Epithelial cell of proximal tubule (primary cell): Measurements from ENCODE around the gene DNPEP. TPM values are rescaled to one million over a fixed set of nuclear protein-coding genes. Genes with fewer than 3 reads are reported as not detected.

Source experiments
- DNase-seq: peaks from one replicate; pipeline ENCODE4 v3.0.0-alpha.2; 2011; ENCODE audit warnings: low read depth
- H3K4me3 ChIP-seq: 2 replicates; pipeline ENCODE4 v1.5.1; 2011; ENCODE audit warnings: low read depth, mild to moderate bottlenecking, low read length
- CTCF ChIP-seq: conservative IDR thresholded peaks from 2 replicates; pipeline ENCODE4 v1.5.1; 2012; ENCODE audit warnings: low read depth, mild to moderate bottlenecking, low read length
- total RNA-seq: library from RNA; depleted of rRNA; stranded (reverse); fragments of >200 nt; gene quantifications from 2 replicates; pipeline ENCODE4 v1.2.3, GENCODE V29; 2015

DNPEP gene
- total RNA-seq, 1 donor from 2014 or later, result 40.0 TPM

DNA sequence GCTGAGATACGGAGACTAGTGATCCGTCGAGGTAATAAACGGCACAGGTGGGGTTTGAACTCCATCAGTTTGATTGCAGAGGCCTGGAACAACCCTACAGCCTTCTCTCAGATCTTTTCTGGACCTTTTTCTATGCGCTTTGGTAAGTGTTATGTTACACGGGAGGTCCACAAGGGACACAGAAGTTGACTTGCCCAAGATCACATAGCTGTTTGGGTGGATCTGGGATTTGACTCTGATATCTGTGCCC lies 1.1 kb upstream of the DNPEP start:
- no peak for DNase-seq
- peak overlapping the region; percentile 51 for H3K4me3 ChIP-seq
- no peak for TF ChIP-seq CTCF

GRCh38 chr2:219388121-219388906 lies 602 bp upstream of the DNPEP start:
- no peak for DNase-seq
- peak; percentile 47 for TF ChIP-seq CTCF

DNA sequence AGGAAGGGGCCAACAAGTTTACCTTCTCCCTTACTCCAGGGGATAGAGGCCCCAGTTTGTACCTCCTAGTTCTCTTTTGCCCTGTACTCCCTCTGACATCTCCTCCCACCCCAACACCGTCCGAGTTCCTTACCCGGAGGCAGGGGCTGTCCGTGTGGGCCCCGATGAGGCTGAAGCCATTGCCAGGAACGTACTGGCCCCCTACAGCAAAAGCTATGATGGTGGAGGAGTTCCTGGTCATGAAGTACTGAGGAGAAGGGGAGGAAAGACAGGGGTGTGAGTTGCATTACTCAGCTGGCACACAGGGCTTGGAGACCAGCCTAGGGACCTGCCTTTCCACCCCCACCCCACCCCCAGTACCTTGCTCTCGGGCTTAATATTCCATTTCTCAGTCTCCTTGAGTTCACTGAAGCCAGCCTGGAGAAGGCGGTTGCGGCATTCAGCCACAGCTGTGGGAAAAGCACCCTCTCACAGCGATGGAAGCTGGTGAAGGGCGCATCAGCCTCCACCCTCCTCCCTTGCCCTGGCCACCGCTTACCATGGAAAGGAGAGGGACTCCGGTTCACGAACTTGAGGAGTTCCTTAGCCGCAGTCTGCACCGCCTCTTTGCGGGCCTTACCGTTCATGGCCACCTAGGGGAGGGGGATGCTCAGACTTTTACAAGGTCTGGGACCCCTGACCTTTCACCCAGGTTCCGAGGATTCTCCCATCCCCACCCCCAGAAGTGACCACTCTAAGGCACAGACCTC lies 1.0 kb downstream of the DNPEP start:
- TF ChIP-seq CTCF, result no peak
- H3K4me3 ChIP-seq, result peak overlapping the region; percentile 90
- DNase-seq, result no peak

More at GRCh38 chr2:219388121-219388906, 602 bp upstream of the DNPEP start:
- peak overlapping the region; percentile 51 for H3K4me3 ChIP-seq

- H3K4me3 ChIP-seq, result no peak overlapping the region
- TF ChIP-seq CTCF, result no peak
- DNase-seq, result no peak
Observed at GRCh38 chr2:219385958-219386520, 1.7 kb downstream of the DNPEP start.

GRCh38 chr2:219384859-219385258 lies 2.9 kb downstream of the DNPEP start:
- no peak for TF ChIP-seq CTCF
- H3K4me3 ChIP-seq, result no peak overlapping the region
- DNase-seq, result no peak

- no peak for TF ChIP-seq CTCF
- H3K4me3 ChIP-seq, result no peak overlapping the region
- DNase-seq, result no peak
Observed at GRCh38 chr2:219384083-219384713, 3.5 kb downstream of the DNPEP start.
